Activated CD8-positive, alpha-beta memory T cell treated with anti-CD3 and anti-CD28 coated beads, Interleukin-2, amount 50 U/mL, for 48 hours (primary cell): ENCODE measurements around the gene OR14K1.
"Not testable (repeated sequence)": the region's sequence is repeated elsewhere in the genome, so short reads cannot be mapped to it uniquely, and the experiment has no call there.

ENCODE experiments used
- DNase-seq: peaks from one replicate; pipeline ENCODE4 v3.0.0-alpha.2; 2020

OR14K1 gene, protein sequence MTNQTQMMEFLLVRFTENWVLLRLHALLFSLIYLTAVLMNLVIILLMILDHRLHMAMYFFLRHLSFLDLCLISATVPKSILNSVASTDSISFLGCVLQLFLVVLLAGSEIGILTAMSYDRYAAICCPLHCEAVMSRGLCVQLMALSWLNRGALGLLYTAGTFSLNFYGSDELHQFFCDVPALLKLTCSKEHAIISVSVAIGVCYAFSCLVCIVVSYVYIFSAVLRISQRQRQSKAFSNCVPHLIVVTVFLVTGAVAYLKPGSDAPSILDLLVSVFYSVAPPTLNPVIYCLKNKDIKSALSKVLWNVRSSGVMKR

DNA sequence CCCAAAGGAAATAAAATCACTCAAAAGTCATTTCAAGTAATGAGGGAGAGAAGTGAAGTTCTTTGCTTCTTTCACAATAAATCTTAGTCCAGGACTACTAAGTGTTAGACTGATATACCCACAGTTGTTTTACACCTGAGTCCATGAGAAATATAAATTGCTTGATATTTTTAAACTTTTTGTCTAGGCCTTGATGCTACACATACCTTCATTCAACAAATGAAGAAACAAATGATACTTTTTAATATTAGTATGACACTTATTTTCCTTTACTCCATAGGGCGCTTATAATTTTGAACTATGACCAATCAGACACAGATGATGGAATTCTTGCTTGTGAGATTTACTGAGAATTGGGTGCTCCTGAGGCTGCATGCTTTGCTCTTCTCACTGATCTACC, at the start of gene OR14K1:
OR14K1 (plus strand) TSS at position 301 of the 400 bp plus-strand sequence; CDS start at position 301, 0 bp downstream.
- DNase-seq = no peak

DNA sequence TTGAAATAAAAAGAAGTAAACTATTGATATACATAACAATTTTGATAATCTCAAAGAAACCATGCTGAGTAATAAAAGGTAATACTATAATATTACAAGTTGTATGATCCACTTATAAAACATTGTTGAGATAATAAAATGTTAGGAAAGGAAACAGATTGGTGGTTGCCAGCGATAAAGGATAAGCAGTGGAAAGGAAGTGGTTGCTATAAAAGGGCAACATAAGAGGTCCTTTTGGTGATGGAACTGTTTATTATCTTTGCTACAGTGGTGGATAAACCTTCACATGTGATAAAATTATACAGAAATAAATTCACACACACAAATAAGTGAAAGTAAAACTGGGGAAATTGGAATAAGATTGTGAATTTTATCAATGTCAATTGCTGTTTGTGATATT, 37.1 kb upstream of the OR14K1 start:
- no peak for DNase-seq

DNA sequence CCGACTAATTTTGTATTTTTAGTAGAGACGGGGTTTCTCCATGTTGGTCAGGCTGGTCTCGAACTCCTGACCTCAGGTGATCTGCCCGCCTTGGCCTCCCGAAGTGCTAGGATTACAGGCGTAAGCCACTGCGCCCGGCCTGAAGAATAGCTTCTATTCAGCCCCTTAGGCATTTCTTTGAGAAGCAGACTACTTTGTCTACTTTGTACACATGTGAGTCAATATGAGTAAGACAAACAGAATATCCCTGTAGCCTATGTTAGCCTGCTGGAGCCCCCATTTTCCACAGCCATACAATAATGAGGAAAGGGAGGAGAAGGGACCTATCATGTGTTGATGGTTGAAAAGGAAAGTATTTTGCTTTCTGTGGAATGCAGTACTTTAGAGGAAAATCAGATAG, 27.7 kb upstream of the OR14K1 start:
- DNase-seq = not testable (repeated sequence)

DNA sequence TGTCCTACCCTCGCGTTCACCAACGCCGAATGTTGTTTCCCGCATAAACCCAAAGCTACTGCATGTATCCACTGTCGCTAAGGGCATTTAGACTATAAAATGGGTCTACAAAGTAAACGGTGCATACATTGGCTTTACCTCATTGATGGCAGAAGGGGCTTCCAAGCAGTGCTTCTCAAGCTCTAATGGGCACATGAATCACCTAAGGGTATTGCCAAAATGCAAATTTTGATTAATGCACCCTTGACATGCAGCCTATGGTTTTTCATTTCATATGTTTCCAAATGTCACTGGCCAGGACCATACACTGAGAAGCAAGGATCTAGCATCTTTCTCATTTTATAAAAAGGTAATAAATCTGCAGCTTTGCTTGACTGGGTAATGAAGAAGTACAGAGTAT, 24.7 kb upstream of the OR14K1 start:
- no peak for DNase-seq

DNA sequence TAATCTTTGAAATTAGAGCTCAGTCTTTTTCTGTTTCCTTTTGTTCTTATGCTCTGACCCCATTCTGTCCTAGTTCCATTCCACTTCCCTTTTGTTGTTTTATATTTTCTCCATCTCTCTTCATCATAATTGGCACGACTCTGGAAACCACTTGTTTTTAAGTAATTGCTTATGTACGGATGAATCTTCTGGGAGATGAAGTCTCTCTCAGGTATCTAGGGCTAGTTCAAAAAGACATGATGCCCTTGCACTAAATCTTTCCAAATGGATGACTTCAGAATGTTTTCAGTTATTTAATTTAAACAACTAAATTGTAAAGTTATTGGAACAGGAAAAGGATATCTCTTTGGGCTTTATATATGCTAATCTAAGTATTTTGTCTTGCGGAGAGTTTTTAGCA, 21.9 kb upstream of the OR14K1 start, which contains the start of gene OR6F1:
OR6F1 (minus strand) TSS at position 101 of the 400 bp plus-strand sequence. CDS start 3,891 bp downstream, outside the sequence.
- DNase-seq = no peak

DNA sequence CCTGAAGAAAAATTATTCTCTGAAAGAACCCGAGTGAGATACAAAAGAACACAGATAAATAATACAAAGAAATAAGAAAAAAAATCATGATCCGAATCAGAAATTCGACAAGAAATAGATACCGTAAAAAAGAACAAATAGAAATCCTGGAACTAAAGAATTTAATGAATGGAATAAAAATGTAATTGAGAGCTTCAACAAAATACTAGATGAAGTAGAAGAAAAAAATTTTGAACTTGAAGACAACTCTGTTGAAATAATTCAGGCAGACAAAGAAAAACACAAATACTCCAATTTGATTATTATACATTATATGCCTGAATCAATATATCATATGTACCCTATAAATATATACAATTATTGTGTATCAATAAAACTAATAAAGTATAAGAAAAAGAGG, 17.2 kb upstream of the OR14K1 start:
- no peak for DNase-seq

DNA sequence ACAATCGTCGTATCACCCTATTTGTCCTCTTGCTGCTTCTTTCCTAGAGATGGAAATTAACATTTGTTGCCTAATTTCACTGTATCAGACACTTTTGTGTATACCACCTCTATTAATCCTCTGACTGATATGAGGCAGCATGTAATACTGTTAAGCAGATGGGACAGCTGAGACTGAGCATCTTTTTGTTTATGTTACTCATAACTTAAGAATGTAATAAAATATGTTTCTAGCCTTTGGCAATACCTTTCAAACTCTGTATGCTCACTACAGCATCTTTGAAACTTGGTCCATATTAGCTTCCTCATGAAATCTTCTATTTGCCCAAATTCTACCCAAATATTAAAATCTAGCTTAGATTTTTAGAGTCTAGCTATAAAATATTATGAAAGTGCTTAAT, 2.3 kb downstream of the OR14K1 start:
- DNase-seq = no peak

DNA sequence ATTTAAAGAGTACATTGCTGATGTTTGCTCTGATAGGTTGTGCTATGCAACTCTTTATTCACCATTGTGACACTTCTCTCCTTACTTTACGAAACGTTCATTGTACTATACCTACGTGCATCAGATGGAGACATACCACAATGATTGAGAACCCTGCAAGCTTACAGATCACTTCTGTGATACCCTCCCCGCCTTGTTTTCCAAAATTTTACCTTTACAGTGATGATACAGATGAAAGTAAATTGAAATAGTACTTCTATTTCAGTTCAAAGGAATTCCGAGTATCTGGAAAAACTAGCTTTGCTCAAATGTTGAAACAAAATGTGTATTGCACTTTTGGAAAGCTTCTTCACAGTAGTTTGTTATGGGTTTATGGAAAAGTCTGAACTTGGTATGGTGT, 3.3 kb downstream of the OR14K1 start:
- no peak for DNase-seq

DNA sequence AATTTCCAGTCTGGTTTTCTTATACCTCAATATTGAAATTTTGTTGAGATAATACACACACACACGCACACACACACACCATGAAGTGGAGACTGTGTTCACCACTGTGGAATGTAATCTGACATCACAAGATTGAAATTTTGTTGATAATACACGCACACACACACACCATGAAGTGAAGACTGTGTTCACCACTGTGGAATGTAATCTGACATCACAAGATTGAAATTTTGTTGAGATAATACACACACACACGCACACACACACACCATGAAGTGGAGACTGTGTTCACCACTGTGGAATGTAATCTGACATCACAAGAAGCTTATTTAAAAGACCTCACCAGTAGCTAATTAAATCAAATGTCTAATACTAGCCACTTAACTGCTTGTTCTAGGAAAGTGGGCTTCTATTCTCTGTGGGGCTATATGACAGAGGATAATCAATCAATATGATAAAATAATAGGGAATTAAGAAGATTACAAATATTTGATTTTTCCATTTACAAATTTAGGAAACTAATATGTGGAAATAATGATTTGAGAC, 3.9 kb downstream of the OR14K1 start:
- not testable (repeated sequence) for DNase-seq

DNA sequence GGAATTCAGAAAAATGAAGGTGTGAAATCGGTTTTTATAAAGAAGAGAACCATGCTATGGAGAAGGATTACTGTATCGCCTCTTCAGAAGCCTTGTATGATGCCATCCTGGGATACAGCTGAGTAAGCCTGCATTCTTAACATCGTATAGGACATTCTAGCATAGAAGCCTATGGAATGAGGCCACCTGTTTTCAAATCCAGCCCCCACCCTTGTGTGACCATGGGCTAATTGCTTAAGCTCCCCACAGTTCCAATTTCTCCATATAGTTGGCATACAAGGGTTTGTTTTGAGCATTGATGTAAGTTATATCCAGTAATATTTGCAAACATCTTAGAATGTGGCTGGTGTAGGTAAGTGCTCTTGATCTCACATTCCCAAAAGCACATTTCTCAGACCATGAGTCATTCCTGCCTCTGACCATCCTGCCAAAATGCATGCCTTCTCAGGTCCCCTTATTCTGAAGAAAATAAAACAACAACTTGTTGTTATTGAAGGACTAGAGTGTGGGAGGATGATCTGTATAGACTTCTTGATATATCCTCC, 8.0 kb downstream of the OR14K1 start:
- no peak for DNase-seq

DNA sequence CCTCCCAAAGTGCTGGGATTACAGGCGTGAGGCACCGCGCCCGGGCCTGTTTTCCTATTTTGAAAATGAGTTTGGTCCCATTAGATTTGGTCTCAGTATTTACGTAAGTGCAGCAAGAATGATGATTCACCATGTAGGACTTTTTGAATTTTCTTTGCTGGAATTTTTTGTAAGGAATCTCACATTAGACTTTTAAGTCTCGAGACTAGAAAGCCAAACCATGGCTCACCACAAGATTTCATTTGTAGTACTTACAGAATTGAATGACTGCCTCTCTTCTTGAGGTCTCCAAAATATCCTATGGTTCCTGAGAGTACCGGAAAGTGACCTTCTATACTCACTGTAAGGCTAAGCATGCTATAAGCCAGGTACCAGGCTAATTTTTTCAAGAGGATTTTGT, 9.2 kb downstream of the OR14K1 start:
- DNase-seq = no peak

DNA sequence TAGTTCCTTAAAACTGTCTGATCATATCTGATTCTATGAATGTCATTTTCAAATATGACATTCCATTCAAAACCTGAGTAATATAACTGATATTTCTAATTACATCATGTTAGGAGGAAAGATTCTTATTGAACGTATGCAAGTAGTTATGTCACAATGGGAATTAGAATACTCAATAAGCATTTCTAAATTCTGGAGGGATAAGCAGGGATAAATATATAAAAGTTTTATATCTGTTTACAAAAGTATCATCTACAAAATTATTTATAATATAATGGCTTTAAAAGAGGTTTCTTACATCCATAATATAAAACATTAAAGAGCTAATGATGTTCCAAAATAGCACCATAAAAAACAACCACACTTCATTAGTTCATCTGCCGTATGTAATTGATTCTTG, 9.6 kb downstream of the OR14K1 start, which contains the start of gene OR14A2:
OR14A2 (minus strand) TSS at position 101 of the 400 bp plus-strand sequence.
- DNase-seq = no peak

DNA sequence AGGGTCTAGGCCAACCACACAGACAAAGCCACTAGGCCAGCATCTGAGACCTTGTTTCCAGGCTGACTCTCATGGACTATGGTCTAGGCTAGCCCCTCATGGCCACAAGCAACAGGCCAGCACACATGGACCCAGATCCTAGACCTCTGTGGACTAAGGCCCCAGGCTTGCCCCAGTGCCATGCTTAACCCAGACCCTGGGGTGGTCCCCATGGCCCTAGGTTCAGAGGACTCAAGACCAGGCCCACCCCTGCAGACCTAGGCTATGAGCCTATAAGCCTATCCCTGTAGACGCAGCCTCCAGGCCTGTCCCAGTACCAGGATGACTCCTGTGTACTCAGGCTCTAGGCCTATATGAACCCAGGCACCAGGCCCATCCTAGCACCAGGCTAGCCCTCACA, 11.5 kb downstream of the OR14K1 start:
- no peak for DNase-seq

DNA sequence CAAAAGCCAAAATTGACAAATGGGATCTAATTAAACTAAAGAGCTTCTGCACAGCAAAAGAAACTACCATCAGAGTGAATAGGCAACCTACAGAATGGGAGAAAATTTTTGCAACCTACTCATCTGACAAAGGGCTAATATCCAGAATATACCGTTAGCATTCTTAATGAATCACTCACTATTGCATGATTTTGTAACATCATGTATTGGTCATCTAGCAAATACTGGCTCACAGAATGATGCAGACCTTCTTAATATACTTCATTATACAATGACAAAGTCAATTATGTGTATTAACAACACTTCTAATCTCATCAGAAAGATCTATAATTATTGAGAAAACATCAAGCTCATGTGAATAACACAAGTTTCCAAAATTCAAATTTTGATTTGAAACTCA, 15.9 kb downstream of the OR14K1 start:
- not testable (repeated sequence) for DNase-seq

DNA sequence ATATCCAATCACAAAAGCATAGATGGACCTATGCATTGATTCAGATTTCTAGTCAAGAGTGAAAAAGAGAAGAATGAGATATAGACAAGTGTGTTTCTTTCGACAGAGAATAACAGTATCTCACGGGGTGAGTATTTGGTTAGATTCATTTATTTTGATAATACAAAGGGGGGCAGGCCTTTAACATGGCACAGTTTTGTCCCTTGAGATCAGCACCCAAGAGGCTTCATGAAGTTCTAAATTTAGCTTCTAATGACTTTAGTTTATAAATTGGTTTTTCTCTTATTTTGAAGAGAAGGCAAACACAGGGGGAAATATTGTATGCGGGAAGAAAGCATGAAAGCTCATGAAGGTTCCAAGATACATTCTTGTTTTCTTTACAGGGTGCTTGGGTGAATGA, 22.0 kb downstream of the OR14K1 start, which contains the start of gene OR1C1:
OR1C1 (minus strand) TSS at position 101 of the 400 bp plus-strand sequence. CDS start 2,150 bp downstream, outside the sequence.
- no peak for DNase-seq

DNA sequence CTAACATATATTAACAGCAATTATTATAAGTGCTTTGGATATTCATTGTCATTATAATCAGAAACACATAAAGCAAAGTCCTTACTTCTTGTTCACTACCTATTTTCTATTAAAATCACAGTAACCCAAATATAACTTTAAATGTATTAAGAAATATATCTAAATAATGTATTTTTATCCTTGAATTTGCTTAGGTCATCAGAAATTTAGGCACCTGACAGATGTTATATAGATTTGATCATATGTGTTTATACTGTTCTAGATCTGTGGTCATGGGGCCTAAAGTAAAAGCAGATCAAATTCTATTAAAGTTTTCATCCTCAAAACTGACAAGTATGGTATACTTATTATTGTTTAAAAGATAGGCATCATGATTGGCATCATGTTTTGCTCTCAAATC, 31.2 kb downstream of the OR14K1 start:
- DNase-seq = no peak
